IPS-18c (cell line): ENCODE measurements around the gene IP6K2.
"Not testable (repeated sequence)": the region's sequence is repeated elsewhere in the genome, so short reads cannot be mapped to it uniquely, and the experiment has no call there.

Experiments
- H3K4me3 ChIP-seq: 2 replicates; pipeline ENCODE4 v1.7.0; 2013; ENCODE audit warnings: low read depth, mild to moderate bottlenecking, low read length, moderate library complexity; ENCODE audit not compliant: insufficient read depth
- H3K9me3 ChIP-seq: one replicate; pipeline ENCODE4 v1.6.1; 2013; ENCODE audit warnings: mild to moderate bottlenecking, low read length, moderate library complexity; ENCODE audit not compliant: control insufficient read depth, insufficient read depth

The IP6K2 gene

DNA sequence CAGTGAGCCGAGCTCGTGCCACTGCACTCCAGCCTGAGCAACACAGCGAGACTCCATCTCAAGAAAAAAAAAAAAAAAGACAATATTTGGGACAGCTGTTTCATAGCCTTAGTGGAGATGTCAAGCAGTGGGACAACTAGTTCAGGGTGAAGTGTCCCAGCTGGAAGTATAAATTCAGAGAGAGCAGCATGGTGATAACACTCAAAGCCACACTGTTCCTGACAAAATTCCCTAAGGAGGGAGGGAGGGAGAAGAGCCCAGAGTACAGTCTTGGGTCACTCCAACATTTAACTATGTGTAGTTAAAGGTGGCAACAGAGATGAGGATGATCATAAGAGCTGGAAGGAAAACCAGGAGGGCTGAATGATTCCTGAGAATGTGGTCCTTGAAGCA lies 21.1 kb upstream of the IP6K2 start:
- Histone ChIP-seq H3K4me3 (no peak overlapping the region), H3K9me3 (peaks cover 3% of the 10 kb centered on the region)

GRCh38 chr3:48735075-48735767 lies 18.2 kb upstream of the IP6K2 start:
- not testable (repeated sequence) for H3K9me3 ChIP-seq

DNA sequence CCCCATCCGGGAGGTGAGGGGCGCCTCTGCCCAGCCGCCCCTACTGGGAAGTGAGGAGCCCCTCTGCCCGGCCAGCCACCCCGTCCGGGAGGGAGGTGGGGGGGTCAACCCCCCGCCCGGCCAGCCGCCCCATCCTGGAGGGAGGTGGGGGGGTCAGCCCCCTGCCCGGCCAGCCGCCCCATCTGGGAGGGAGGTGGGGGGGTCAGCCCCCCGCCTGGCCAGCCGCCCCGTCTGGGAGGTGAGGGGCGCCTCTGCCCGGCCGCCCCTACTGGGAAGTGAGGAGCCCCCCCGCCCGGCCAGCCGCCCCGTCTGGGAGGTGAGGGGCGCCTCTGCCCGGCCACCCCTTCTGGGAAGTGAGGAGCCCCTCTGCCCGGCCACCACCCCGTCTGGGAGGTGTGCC lies 17.5 kb upstream of the IP6K2 start:
- H3K9me3 ChIP-seq, H3K4me3 ChIP-seq: not testable (repeated sequence)

More at GRCh38 chr3:48735075-48735767, 18.2 kb upstream of the IP6K2 start:
- H3K4me3 ChIP-seq: not testable (repeated sequence)

DNA sequence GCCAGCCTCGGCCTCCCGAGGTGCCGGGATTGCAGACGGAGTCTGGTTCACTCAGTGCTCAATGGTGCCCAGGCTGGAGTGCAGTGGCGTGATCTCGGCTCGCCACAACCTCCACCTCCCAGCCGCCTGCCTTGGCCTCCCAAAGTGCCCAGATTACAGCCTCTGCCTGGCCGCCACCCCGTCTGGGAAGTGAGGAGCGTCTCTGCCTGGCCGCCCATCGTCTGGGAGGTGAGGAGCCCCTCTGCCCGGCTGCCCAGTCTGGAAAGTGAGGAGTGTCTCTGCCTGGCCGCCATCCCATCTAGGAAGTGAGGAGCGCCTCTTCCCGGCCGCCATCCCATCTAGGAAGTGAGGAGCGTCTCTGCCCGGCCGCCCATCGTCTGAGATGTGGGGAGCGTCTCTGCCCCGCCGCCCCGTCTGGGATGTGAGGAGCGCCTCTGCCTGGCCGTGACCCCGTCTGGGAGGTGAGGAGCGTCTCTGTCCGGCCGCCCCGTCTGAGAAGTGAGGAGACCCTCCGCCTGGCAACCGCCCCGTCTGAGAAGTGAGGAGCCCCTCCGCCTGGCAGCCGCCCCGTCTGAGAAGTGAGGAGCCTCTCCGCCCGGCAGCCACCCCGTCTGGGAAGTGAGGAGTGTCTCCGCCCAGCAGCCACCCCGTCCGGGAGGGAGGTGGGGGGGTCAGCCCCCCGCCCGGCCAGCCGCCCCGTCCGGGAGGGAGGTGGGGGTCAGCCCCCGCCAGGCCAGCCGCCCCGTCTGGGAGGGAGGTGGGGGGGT lies 16.9 kb upstream of the IP6K2 start:
- not testable (repeated sequence) for H3K9me3 ChIP-seq, H3K4me3 ChIP-seq

DNA sequence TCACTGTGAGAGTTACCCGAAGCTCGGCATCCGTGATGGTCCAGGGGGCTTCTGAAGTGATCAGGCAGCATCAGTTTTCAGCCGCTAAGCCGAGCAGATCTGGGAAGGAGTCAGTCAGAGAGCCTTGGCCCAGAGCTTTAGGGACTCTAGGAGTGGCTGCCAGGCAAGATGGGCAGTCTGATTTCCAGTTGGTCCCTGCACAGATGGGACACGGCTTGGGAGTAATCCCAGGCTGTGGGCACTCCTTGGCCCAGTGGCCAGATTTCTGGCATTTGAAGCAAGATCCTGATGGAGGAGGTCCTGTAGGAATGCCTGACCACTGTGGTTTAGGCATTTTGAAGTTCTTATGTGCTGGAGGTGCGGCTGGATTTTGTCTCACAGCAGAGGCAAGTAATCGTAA lies 10.5 kb upstream of the IP6K2 start:
- no peak overlapping the region for H3K4me3 ChIP-seq
- H3K9me3 ChIP-seq: no peaks in the 10 kb centered on the region

- not testable (repeated sequence) for H3K4me3 ChIP-seq, H3K9me3 ChIP-seq
Measured at GRCh38 chr3:48725185-48725855, 8.3 kb upstream of the IP6K2 start.

DNA sequence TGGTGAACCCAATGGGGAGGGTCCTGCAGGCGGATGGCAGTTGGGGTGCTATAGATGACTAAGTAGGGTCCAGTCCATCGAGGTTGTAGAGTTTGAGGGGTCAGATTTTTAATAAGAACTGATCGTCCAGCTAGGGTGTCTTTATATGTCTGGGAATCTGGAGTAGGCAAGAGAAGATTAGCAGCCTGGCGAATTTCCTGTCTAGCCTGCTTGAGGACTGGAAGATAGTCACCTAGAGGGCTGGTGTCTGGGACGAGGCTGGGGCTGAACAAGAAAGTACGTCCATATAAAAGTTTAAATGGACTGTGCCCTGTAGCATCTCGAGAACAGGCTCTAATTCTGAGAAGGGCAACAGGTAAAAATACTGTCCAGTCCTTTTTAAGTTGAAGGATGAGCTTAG lies 6.7 kb upstream of the IP6K2 start:
- Histone ChIP-seq H3K4me3 (no peak overlapping the region), H3K9me3 (no peaks in the 10 kb centered on the region)

GRCh38 chr3:48723293-48723692 lies 6.3 kb upstream of the IP6K2 start:
- not testable (repeated sequence) for H3K9me3 ChIP-seq, H3K4me3 ChIP-seq

- peak overlapping the region; percentile 97 for H3K4me3 ChIP-seq
- H3K9me3 ChIP-seq: no peaks in the 10 kb centered on the region
Measured at GRCh38 chr3:48716508-48716981, 476 bp downstream of the IP6K2 start.

- Histone ChIP-seq H3K4me3 (no peak overlapping the region), H3K9me3 (no peaks in the 10 kb centered on the region)
Measured at GRCh38 chr3:48715174-48715800, 1.7 kb downstream of the IP6K2 start.

DNA sequence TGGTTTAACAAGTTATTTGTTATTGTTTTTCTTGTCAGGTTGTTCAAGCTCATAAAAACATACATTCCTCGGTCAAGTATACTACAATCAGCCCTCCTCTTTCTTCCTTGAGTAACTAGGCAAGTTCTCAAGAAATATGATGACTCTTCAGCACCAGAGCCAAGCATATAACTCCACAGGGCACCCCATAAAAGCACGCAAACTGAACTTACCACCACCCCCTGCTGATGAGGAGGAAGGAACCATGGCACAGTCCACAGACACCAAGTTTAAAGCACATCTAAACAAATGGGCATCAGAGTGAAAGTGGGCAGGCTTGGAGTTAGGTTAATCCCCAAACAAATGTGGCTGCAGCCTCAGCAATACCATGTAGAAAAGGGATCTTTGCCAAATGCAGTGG lies 5.3 kb downstream of the IP6K2 start:
- Histone ChIP-seq H3K4me3 (no peak overlapping the region), H3K9me3 (no peaks in the 10 kb centered on the region)

- no peaks in the 10 kb centered on the region for H3K9me3 ChIP-seq
- H3K4me3 ChIP-seq: no peak overlapping the region
Measured at GRCh38 chr3:48709051-48709461, 8.0 kb downstream of the IP6K2 start.

DNA sequence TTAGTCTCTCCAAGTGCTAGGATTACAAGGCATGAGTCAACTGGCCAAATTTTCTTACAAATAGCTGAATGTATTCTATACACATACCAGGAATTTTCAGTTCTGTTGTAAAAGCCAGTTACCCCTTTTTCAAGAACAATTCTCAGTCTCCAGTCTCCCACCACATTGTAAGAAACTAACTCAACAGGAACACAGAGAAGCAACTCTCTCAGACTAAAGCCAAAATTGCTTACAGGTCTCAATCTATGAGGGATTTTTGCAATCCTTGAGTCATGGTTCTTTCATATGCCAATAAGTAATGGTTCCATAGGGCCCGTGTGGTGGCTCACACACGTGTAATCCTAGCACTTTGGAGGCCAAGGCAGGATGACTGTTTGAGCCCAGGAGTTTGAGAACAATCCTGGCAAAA lies 8.5 kb downstream of the IP6K2 start:
- Histone ChIP-seq H3K9me3 (no peaks in the 10 kb centered on the region), H3K4me3 (no peak overlapping the region)

DNA sequence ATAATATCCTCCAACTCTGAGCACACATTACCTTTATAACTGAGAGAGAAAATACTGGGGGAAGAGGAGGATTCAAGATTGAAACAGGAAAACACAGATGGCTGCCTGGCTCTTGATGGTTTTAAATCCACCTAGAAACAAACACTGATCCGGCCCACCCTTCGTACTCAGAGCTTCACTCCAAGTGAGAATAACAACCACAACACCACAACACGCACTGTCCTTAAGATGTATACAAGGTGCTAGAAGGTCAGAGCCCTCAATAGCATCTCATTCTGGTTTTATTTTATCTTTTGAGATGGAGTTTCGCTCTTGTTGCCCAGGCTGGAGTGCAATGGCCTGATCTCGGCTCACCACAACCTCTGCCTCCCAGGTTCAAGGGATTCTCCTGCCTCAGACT lies 9.9 kb downstream of the IP6K2 start:
- Histone ChIP-seq H3K4me3 (no peak overlapping the region), H3K9me3 (no peaks in the 10 kb centered on the region)

GRCh38 chr3:48702320-48702920 lies 14.6 kb downstream of the IP6K2 start:
- no peaks in the 10 kb centered on the region for H3K9me3 ChIP-seq
- no peak overlapping the region; the same call in 1 of the 2 replicates for H3K4me3 ChIP-seq

DNA sequence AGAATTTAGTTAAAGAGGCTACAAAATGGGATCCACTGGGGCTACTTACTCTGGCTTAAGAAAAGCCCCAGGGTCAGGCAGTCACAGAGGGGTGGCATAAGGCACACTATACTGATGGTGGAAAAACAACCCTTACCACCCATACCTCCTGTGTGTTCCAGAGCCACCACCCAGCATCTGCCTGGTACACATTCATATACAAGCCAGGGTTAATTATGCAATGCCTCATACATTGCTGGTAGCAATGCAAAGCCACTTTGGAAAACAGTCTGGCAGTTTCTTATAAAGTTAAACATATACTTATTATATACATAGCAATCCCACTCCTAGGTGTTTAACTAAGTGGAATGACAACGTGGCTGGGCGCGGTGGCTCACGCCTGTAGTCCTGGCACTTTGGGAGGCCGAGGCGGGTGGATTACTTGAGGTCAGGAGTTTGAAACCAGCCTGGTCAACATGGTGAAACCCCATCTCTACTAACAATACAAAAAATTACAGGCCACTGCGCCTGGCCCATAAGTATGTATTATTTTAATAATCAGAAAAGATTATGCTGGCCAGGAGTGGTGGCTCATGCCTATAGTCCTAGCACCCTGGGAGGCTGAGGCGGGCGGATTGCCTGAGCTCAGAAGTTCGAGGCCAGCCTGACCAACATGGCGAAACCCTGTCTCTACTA lies 16.2 kb downstream of the IP6K2 start:
- no peaks in the 10 kb centered on the region for H3K9me3 ChIP-seq
- H3K4me3 ChIP-seq: no peak overlapping the region

DNA sequence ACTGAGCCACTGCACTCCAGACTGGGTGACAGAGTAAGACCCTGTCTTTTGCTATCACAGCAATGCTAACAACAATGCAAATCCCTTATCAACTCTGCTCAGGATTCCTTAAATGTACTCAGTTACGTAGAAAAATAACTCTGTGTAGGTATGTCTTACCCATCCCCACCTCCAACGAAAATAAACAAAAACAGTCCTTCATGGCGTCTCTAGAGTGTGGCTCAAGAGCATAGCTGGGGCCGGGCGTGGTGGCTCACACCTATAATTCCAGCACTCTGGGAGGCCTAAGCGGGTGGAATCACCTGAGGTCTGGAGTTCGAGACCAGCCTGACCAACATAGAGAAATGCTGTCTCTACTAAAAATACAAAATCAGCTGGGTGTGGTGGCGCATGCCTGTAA lies 18.1 kb downstream of the IP6K2 start:
- H3K4me3 ChIP-seq: no peak overlapping the region
- no peaks in the 10 kb centered on the region for H3K9me3 ChIP-seq
